Heart right ventricle (tissue), 16 donors: ENCODE measurements around the gene JAG1. TPM values are rescaled to one million over a fixed set of nuclear protein-coding genes. Genes with fewer than 3 reads are reported as not detected.

Experiments used
- ATAC-seq, 8 donors: fragments of 200-7000 bp; cut with Tn5 transposase; one replicate each; pipeline ENCODE4 v1.9.1; 2020; ENCODE audit warnings: mild to moderate bottlenecking in 8 of 8, moderate library complexity in 8 of 8, moderate number of reproducible peaks in 1 of 8
- DNase-seq, 2 donors: peaks; one replicate each; pipeline ENCODE4 v3.0.0-alpha.2; 2020
- H3K27ac ChIP-seq, 10 donors: fragments of 200-600 bp; sonication (generic) in 2 of 10; one replicate each; pipeline versions ENCODE4 v1.5.0 to v1.8.0; 2020 to 2022; ENCODE audit warnings: mild to moderate bottlenecking in 3 of 10
- H3K27me3 ChIP-seq, 7 donors: fragments of 200-600 bp; one replicate each; pipeline ENCODE4 v1.8.0; 2021 to 2022; ENCODE audit warnings: mild to moderate bottlenecking in 2 of 7
- H3K36me3 ChIP-seq, 9 donors: fragments of 200-600 bp; sonication (generic) in 1 of 9; one replicate each; pipeline versions ENCODE4 v1.5.0 to v1.8.0; 2020 to 2022; ENCODE audit warnings: mild to moderate bottlenecking in 2 of 9
- H3K4me1 ChIP-seq, 9 donors: fragments of 200-600 bp; sonication (generic) in 1 of 9; one replicate each; pipeline versions ENCODE4 v1.5.0 to v1.8.0; 2020 to 2022; ENCODE audit warnings: mild to moderate bottlenecking in 4 of 9
- H3K4me3 ChIP-seq, 10 donors: fragments of 200-600 bp; sonication (generic) in 2 of 10; one replicate each; pipeline versions ENCODE4 v1.5.0 to v1.8.0; 2020 to 2022; ENCODE audit warnings: mild to moderate bottlenecking in 7 of 10, moderate library complexity in 2 of 10
- H3K9me3 ChIP-seq, 11 donors: fragments of 200-600 bp in 10 of 11; sonication (generic) in 2 of 11; one replicate each; pipeline versions ENCODE4 v1.5.0 to v1.8.0; 2013 to 2022; ENCODE audit warnings: mild to moderate bottlenecking in 2 of 11, control low read depth in 1 of 11, moderate library complexity in 1 of 11
- CTCF ChIP-seq, 9 donors: fragments of 200-600 bp; sonication (generic) in 2 of 9; IDR thresholded peaks; one replicate each; pipeline versions ENCODE4 v1.5.0 to v1.8.0; 2021 to 2022; ENCODE audit warnings: antibody characterized with exemption in 9 of 9, mild to moderate bottlenecking in 5 of 9, moderate library complexity in 1 of 9
- WGBS, 2 donors: extraction: QIAGEN DNeasy Blood & Tissue Kit; methylation state at CpG; one replicate each; pipeline ENCODE4 v1.1.7; 2013; ENCODE audit warnings: inconsistent platforms in 1 of 2; 5-methylcytosine and 5-hydroxymethylcytosine counted together
- intact Hi-C, 10 donors: fragments of 100-400 bp; cut with DNase I; formaldehyde crosslinking; loops; one replicate each; pipeline versions ENCODE4 v1.11.1 to v1.14.2; 2022
- polyA plus RNA-seq, 2 donors: library from polyadenylated mRNA; stranded (reverse); fragments of 200-250 nt; gene quantifications; one replicate each; pipeline ENCODE4 v1.2.3, GENCODE V29; 2013
- total RNA-seq, 10 donors: library from RNA; stranded (reverse); fragmentation: NEBNext Ultra II Directional in 3 of 10; extraction: Animal tissue kit (Norgen Biotek cat#: 25700) in 3 of 10; gene quantifications; one replicate each; pipeline versions ENCODE4 v1.2.1 to v1.2.4, GENCODE V29; 2021 to 2023
- donor health status: Arrhythmogenic right ventricular cardiomyopathy.
- donor health status: ischemic (EF 13 %, LVEDD 7.1; RV severe dilation, severe dysfunction).
- donor health status: healthy with polysubstance abuse.
- donor health status: DM: no; HTN: yes; CAD: no.
- donor health status: DM: no; HTN: no; CAD: no.
- donor health status: ischemic (EF 25% LVEDD 6.9; RV normal size, moderate dysfunction).
- donor health status: ischemic (EF 25% LVEDD 5.7; RV mildly dilated, moderate dysfunction).
- donor health status: healthy.
- donor health status: DM: yes; HTN: yes; CAD: no.
- donor health status: Ischemic cardiomyopathy.
- donor health status: ischemic (EF 35%, LVEDD 5.7; RV mildly dilated, moderate dysfunction).
- donor health status: nonischemic (EF 11% LVEDD 7.7; RV severe dilation, severe dysfunction).
- donor health status: DM: yes; HTN: yes; CAD: no.
- donor health status: PGD.
- donor health status: ischemic (EF 29% LVEDD 5.4; RV normal size, mild dysfunction).
- donor health status: nonischemic (EF 23%, LVEDD 6.1; RV moderate dilation, normal function).

The JAG1 gene
- total and polyA plus RNA-seq, 12 donors, result 11.1 to 38.2 (median 25.5) TPM

- H3K27ac ChIP-seq, result peak overlapping the region in 8 of 10 donors; percentile 12 to 72 (median 40)
- no peaks in the 10 kb centered on the region for H3K9me3 ChIP-seq
- intact Hi-C loops, result loop anchor here in 1 of 10 donors (5.0 kb wide), 1 partner anchor 43 kb away; no protein-coding TSS in a partner anchor
- no peak for DNase-seq
- H3K36me3 ChIP-seq, result no peaks in the 10 kb centered on the region
- peak overlapping the region in 2 of 10 donors; percentile 1 to 3 for H3K4me3 ChIP-seq
- peak in 1 of 8 donors; percentile 18 for ATAC-seq
- H3K27me3 ChIP-seq, result no peaks in the 10 kb centered on the region
- TF ChIP-seq CTCF (IDR thresholded peaks at IDR 0.05), result no peak
- H3K4me1 ChIP-seq, result peaks cover 0 to 52% (median 23%) of the 10 kb centered on the region in 9 donors
- 36 to 57% methylated on average over 2 of the region's 2 CpGs for WGBS, 2 donors
These were observed 46.8 kb upstream of the JAG1 start for GRCh38 chr20:10720565-10720964.

GRCh38 chr20:10719740-10720385 lies 46.1 kb upstream of the JAG1 start:
- Histone ChIP-seq H3K36me3 (no peaks in the 10 kb centered on the region), H3K27ac (peak overlapping the region in 7 of 10 donors; percentile 12 to 72 (median 49)), H3K9me3 (no peaks in the 10 kb centered on the region), H3K27me3 (no peaks in the 10 kb centered on the region), H3K4me3 (peak overlapping the region in 1 of 10 donors; percentile 1), H3K4me1 (peaks cover 0 to 52% (median 23%) of the 10 kb centered on the region in 9 donors)
- intact Hi-C loops, result loop anchor here in 2 of 10 donors (5.0 kb wide), 1 partner anchor 43 kb away; no protein-coding TSS in a partner anchor
- no peak for DNase-seq
- WGBS, 2 donors, result 77 to 81% methylated on average over 2 of the region's 2 CpGs
- TF ChIP-seq CTCF (IDR thresholded peaks at IDR 0.05), result no peak
- peak in 1 of 8 donors; percentile 34 for ATAC-seq

GRCh38 chr20:10718661-10719060 lies 44.9 kb upstream of the JAG1 start:
- H3K27ac ChIP-seq, result no peak overlapping the region
- H3K27me3 ChIP-seq, result no peaks in the 10 kb centered on the region
- DNase-seq, result no peak
- intact Hi-C loops, result loop anchor here in 1 of 10 donors (5.0 kb wide), 1 partner anchor 41 kb away; no protein-coding TSS in a partner anchor
- TF ChIP-seq CTCF (IDR thresholded peaks at IDR 0.05), result no peak
- no peaks in the 10 kb centered on the region for H3K9me3 ChIP-seq
- no peak overlapping the region for H3K4me3 ChIP-seq
- H3K4me1 ChIP-seq, result peaks cover 0 to 52% (median 23%) of the 10 kb centered on the region in 9 donors
- no peak for ATAC-seq
- 93 to 95% methylated on average over 3 of the region's 3 CpGs for WGBS, 2 donors
- H3K36me3 ChIP-seq, result no peaks in the 10 kb centered on the region

GRCh38 chr20:10716855-10717254 lies 43.1 kb upstream of the JAG1 start:
- no peak for TF ChIP-seq CTCF (IDR thresholded peaks at IDR 0.05)
- DNase-seq (no peak), ATAC-seq (peak in 2 of 8 donors; percentile 37 to 50)
- Histone ChIP-seq H3K9me3 (no peaks in the 10 kb centered on the region), H3K27ac (no peak overlapping the region), H3K36me3 (no peaks in the 10 kb centered on the region), H3K4me3 (no peak overlapping the region), H3K27me3 (no peaks in the 10 kb centered on the region), H3K4me1 (peaks cover 0 to 42% (median 20%) of the 10 kb centered on the region in 9 donors)
- intact Hi-C loops, result loop anchor here in 1 of 10 donors (5.0 kb wide), 1 partner anchor 40 kb away; no protein-coding TSS in a partner anchor
